GM21717 (cell line): ENCODE measurements around the gene KCNT1.
"Not testable (repeated sequence)": the region's sequence is repeated elsewhere in the genome, so short reads cannot be mapped to it uniquely, and the experiment has no call there.

Experiments used
- ATAC-seq: cut with Tn5 transposase; IDR thresholded peaks from one replicate; pipeline ENCODE4 v1.9.1; 2021; ENCODE audit warnings: mild to moderate bottlenecking, moderate library complexity; ENCODE audit not compliant: unreplicated experiment

KCNT1 gene

GRCh38 chr9:135671591-135672041, 30.4 kb upstream of the KCNT1 start:
- ATAC-seq = no peak

GRCh38 chr9:135672786-135673185, 29.2 kb upstream of the KCNT1 start:
- ATAC-seq = not testable (repeated sequence)

GRCh38 chr9:135673941-135674340, 28.0 kb upstream of the KCNT1 start:
- no peak for ATAC-seq

- ATAC-seq = no peak
Observed at GRCh38 chr9:135674977-135675376, 27.0 kb upstream of the KCNT1 start.

- no peak for ATAC-seq
Observed at GRCh38 chr9:135676891-135677290, 25.1 kb upstream of the KCNT1 start.

- no peak for ATAC-seq
Observed at GRCh38 chr9:135677641-135678168, 24.3 kb upstream of the KCNT1 start.

GRCh38 chr9:135678236-135679017, 23.6 kb upstream of the KCNT1 start:
- no peak for ATAC-seq

GRCh38 chr9:135680056-135680455, 21.9 kb upstream of the KCNT1 start:
- no peak for ATAC-seq

- no peak for ATAC-seq
Observed at GRCh38 chr9:135681161-135681560, 20.8 kb upstream of the KCNT1 start.

- no peak for ATAC-seq
Observed at GRCh38 chr9:135683401-135684034, 18.5 kb upstream of the KCNT1 start.

GRCh38 chr9:135684691-135685090, 17.3 kb upstream of the KCNT1 start:
- ATAC-seq = no peak

GRCh38 chr9:135687216-135687615, 14.8 kb upstream of the KCNT1 start:
- ATAC-seq = no peak

- no peak for ATAC-seq
Observed at GRCh38 chr9:135689011-135689410, 13.0 kb upstream of the KCNT1 start.

- ATAC-seq = no peak
Observed at GRCh38 chr9:135690836-135691570, 11.0 kb upstream of the KCNT1 start.

GRCh38 chr9:135692410-135692809, 9.6 kb upstream of the KCNT1 start:
- no peak for ATAC-seq

GRCh38 chr9:135693265-135693664, 8.7 kb upstream of the KCNT1 start:
- ATAC-seq = no peak

- no peak for ATAC-seq
Observed at GRCh38 chr9:135693771-135694170, 8.2 kb upstream of the KCNT1 start.

- ATAC-seq = no peak
Observed at GRCh38 chr9:135694414-135694813, 7.6 kb upstream of the KCNT1 start.

GRCh38 chr9:135695036-135695435, 6.9 kb upstream of the KCNT1 start:
- no peak for ATAC-seq

GRCh38 chr9:135695642-135696041, 6.3 kb upstream of the KCNT1 start:
- no peak for ATAC-seq

GRCh38 chr9:135696446-135696845, 5.5 kb upstream of the KCNT1 start:
- ATAC-seq = no peak
